Measurements from ENCODE around the gene MYO19.

Gene MYO19

GRCh38 chr17:36527621-36528250 lies 6.9 kb downstream of the MYO19 start:
- no peaks in the 10 kb centered on the region for H3K27me3 Mint-ChIP-seq (ENCODE audit: low read depth)
- H3K9me3 Mint-ChIP-seq, result no peaks in the 10 kb centered on the region
- peak overlapping the region in 1 of 3 experiments; percentile 70 for H3K27ac Mint-ChIP-seq
- peaks cover 19% of the 10 kb centered on the region for H3K4me1 Mint-ChIP-seq
- H3K36me3 Mint-ChIP-seq (ENCODE audit: low read depth), result peaks cover 42% of the 10 kb centered on the region
- H3K4me3 Mint-ChIP-seq, result no peak overlapping the region
- TF ChIP-seq CTCF (IDR thresholded peaks at IDR 0.05; ENCODE audit: unreplicated experiment in 3 of 3), result no peak

- no peak for TF ChIP-seq CTCF (IDR thresholded peaks at IDR 0.05; ENCODE audit: unreplicated experiment in 3 of 3)
- H3K9me3 Mint-ChIP-seq, result no peaks in the 10 kb centered on the region
- no peaks in the 10 kb centered on the region for H3K27me3 Mint-ChIP-seq (ENCODE audit: low read depth)
- peaks cover 42% of the 10 kb centered on the region for H3K36me3 Mint-ChIP-seq (ENCODE audit: low read depth)
- H3K27ac Mint-ChIP-seq, result no peak overlapping the region
- H3K4me3 Mint-ChIP-seq, result no peak overlapping the region
- H3K4me1 Mint-ChIP-seq, result peaks cover 19% of the 10 kb centered on the region
Measured at GRCh38 chr17:36525888-36526287, 8.8 kb downstream of the MYO19 start.

GRCh38 chr17:36525113-36525512 lies 9.6 kb downstream of the MYO19 start:
- no peak for TF ChIP-seq CTCF (IDR thresholded peaks at IDR 0.05; ENCODE audit: unreplicated experiment in 3 of 3)
- H3K36me3 Mint-ChIP-seq (ENCODE audit: low read depth), result peaks cover 49% of the 10 kb centered on the region
- H3K4me1 Mint-ChIP-seq, result peaks cover 19% of the 10 kb centered on the region
- H3K9me3 Mint-ChIP-seq, result no peaks in the 10 kb centered on the region
- H3K27me3 Mint-ChIP-seq (ENCODE audit: low read depth), result no peaks in the 10 kb centered on the region
- H3K4me3 Mint-ChIP-seq, result no peak overlapping the region
- H3K27ac Mint-ChIP-seq, result no peak overlapping the region

GRCh38 chr17:36524428-36524876 lies 10.2 kb downstream of the MYO19 start:
- Mint-ChIP-seq H3K9me3 (no peaks in the 10 kb centered on the region), H3K4me1 (peaks cover 15% of the 10 kb centered on the region), H3K27ac (no peak overlapping the region), H3K4me3 (no peak overlapping the region), H3K27me3 (ENCODE audit: low read depth) (no peaks in the 10 kb centered on the region), H3K36me3 (ENCODE audit: low read depth) (peaks cover 52% of the 10 kb centered on the region)
- no peak for TF ChIP-seq CTCF (IDR thresholded peaks at IDR 0.05; ENCODE audit: unreplicated experiment in 3 of 3)

GRCh38 chr17:36523113-36523512 lies 11.6 kb downstream of the MYO19 start:
- no peak for TF ChIP-seq CTCF (IDR thresholded peaks at IDR 0.05; ENCODE audit: unreplicated experiment in 3 of 3)
- H3K36me3 Mint-ChIP-seq (ENCODE audit: low read depth), result peaks cover 52% of the 10 kb centered on the region
- H3K27me3 Mint-ChIP-seq (ENCODE audit: low read depth), result no peaks in the 10 kb centered on the region
- H3K4me3 Mint-ChIP-seq, result no peak overlapping the region
- peaks cover 4% of the 10 kb centered on the region for H3K4me1 Mint-ChIP-seq
- H3K9me3 Mint-ChIP-seq, result no peaks in the 10 kb centered on the region
- H3K27ac Mint-ChIP-seq, result no peak overlapping the region

- Mint-ChIP-seq H3K4me1 (no peaks in the 10 kb centered on the region), H3K27me3 (ENCODE audit: low read depth) (no peaks in the 10 kb centered on the region), H3K9me3 (no peaks in the 10 kb centered on the region)
Measured at GRCh38 chr17:36515837-36516236, 18.8 kb downstream of the MYO19 start.

More at GRCh38 chr17:36515837-36516236, 18.8 kb downstream of the MYO19 start:
- Mint-ChIP-seq H3K27ac (no peak overlapping the region), H3K4me3 (no peak overlapping the region), H3K36me3 (ENCODE audit: low read depth) (peaks cover 42% of the 10 kb centered on the region)
- no peak for TF ChIP-seq CTCF (IDR thresholded peaks at IDR 0.05; ENCODE audit: unreplicated experiment in 3 of 3)

All from nephron (organoid).